IMR-90 (cell line): ENCODE measurements around the gene PLXDC2. TPM values are rescaled to one million over a fixed set of nuclear protein-coding genes. Genes with fewer than 3 reads are reported as not detected.

Source experiments
- ATAC-seq: fragments of 200-7000 bp; cut with Tn5 transposase; 2 replicates; pipeline ENCODE4 v1.9.1; 2020; ENCODE audit warnings: low read depth, mild to moderate bottlenecking, moderate library complexity
- BruUV-seq: library from RNA; stranded (reverse); fragments of 400-500 nt; replicated peaks from 2 replicates; lab custom pipeline; 2021; lab: Mats Ljungman, UMichigan
- CTCF ChIA-PET: fragments of 300-600 bp; formaldehyde crosslinking; extraction: SDS; loops from one replicate; lab custom pipeline; 2021; ENCODE audit warnings: antibody characterized with exemption; lab: Yijun Ruan, JAX
- POLR2A ChIA-PET: fragments of 300-600 bp; sonication (Branson Sonifier 250); formaldehyde crosslinking; loops from one replicate; lab custom pipeline; 2022; ENCODE audit warnings: antibody characterized with exemption; ENCODE audit not compliant: unreplicated experiment; lab: Charles Lee
- DNase-seq: peaks from one replicate; pipeline ENCODE4 v3.0.0; 2013
- H2AFZ ChIP-seq: replicated peaks from 2 replicates; pipeline ENCODE3; 2013; ENCODE audit warnings: low read length, mild to moderate bottlenecking; ENCODE audit not compliant: poor library complexity
- H2AK5ac ChIP-seq: 2 replicates; pipeline ENCODE4 v1.6.1; 2013; ENCODE audit warnings: low read depth, low read length, inconsistent platforms
- H2AK9ac ChIP-seq: replicated peaks from 2 replicates; pipeline ENCODE3; 2013; ENCODE audit warnings: mild to moderate bottlenecking, low read depth, low read length, moderate library complexity; ENCODE audit not compliant: poor library complexity
- H2BK120ac ChIP-seq: 2 replicates; pipeline ENCODE4 v1.6.1; 2013; ENCODE audit warnings: low read depth, low read length, inconsistent platforms
- H2BK15ac ChIP-seq: 3 replicates; pipeline ENCODE4 v1.6.1; 2013; ENCODE audit warnings: low read depth, low read length, inconsistent platforms
- H2BK20ac ChIP-seq: 2 replicates; pipeline ENCODE4 v1.6.1; 2013; ENCODE audit warnings: low read depth, mild to moderate bottlenecking, inconsistent platforms, low read length, moderate library complexity
- H2BK5ac ChIP-seq: 2 replicates; pipeline ENCODE4 v1.6.1; 2013; ENCODE audit warnings: mild to moderate bottlenecking, low read depth, low read length, inconsistent platforms; ENCODE audit not compliant: poor library complexity, severe bottlenecking
- H3K14ac ChIP-seq: replicated peaks from 2 replicates; pipeline ENCODE4 v1.6.1; 2013; ENCODE audit warnings: low read depth, low read length, inconsistent platforms
- H3K18ac ChIP-seq: 2 replicates; pipeline ENCODE4 v1.6.1; 2013; ENCODE audit warnings: low read depth, low read length, control low read depth
- H3K23ac ChIP-seq: 2 replicates; pipeline ENCODE4 v1.6.1; 2013; ENCODE audit warnings: low read depth, low read length, inconsistent platforms
- H3K27ac ChIP-seq: 2 replicates; pipeline ENCODE4 v1.5.1; 2013; ENCODE audit warnings: mild to moderate bottlenecking, control low read depth, low read length; ENCODE audit not compliant: insufficient read depth
- H3K27me3 ChIP-seq: 2 replicates; pipeline ENCODE4 v1.6.1; 2013; ENCODE audit warnings: low read length; ENCODE audit not compliant: control insufficient read depth, insufficient read depth
- H3K36me3 ChIP-seq: 2 replicates; pipeline ENCODE4 v1.6.1; 2013; ENCODE audit warnings: low read length, mixed read lengths; ENCODE audit not compliant: control insufficient read depth, insufficient read depth
- H3K4ac ChIP-seq: 2 replicates; pipeline ENCODE4 v1.6.1; 2013; ENCODE audit warnings: low read depth, low read length, inconsistent platforms
- H3K4me1 ChIP-seq: 2 replicates; pipeline ENCODE4 v1.6.1; 2013; ENCODE audit warnings: low read length, mixed read lengths; ENCODE audit not compliant: control insufficient read depth, insufficient read depth
- H3K4me2 ChIP-seq: 2 replicates; pipeline ENCODE4 v1.6.1; 2013; ENCODE audit warnings: low read depth, mild to moderate bottlenecking, control low read depth, low read length, moderate library complexity
- H3K4me3 ChIP-seq: 2 replicates; pipeline ENCODE4 v1.5.1; 2013; ENCODE audit warnings: low read depth, mild to moderate bottlenecking, control low read depth, low read length, moderate library complexity; ENCODE audit not compliant: insufficient read depth
- H3K56ac ChIP-seq: 2 replicates; pipeline ENCODE4 v1.6.1; 2013; ENCODE audit warnings: low read length, inconsistent platforms; ENCODE audit not compliant: insufficient read depth; ENCODE audit errors: extremely low read depth
- H3K79me1 ChIP-seq, 2 experiments: 2 replicates each; pipeline ENCODE4 v1.6.1; 2013; ENCODE audit warnings: low read length in 2 of 2, inconsistent platforms in 1 of 2, low read depth in 1 of 2
- H3K9ac ChIP-seq: 2 replicates; pipeline ENCODE4 v1.6.1; 2013; ENCODE audit warnings: low read depth, low read length, control low read depth
- H3K9me1 ChIP-seq: 2 replicates; pipeline ENCODE4 v1.6.1; 2013; ENCODE audit warnings: low read length, inconsistent platforms; ENCODE audit not compliant: insufficient read depth
- H3K9me3 ChIP-seq: 2 replicates; pipeline ENCODE4 v1.6.1; 2013; ENCODE audit warnings: low read length; ENCODE audit not compliant: control insufficient read depth, insufficient read depth
- H4K20me1 ChIP-seq: 2 replicates; pipeline ENCODE4 v1.6.1; 2013; ENCODE audit warnings: low read length, inconsistent platforms; ENCODE audit not compliant: insufficient read depth
- H4K5ac ChIP-seq: 2 replicates; pipeline ENCODE4 v1.6.1; 2013; ENCODE audit warnings: mild to moderate bottlenecking, low read depth, low read length, control low read depth
- H4K8ac ChIP-seq, 2 experiments: 2 replicates each; pipeline ENCODE4 v1.6.1; 2013; ENCODE audit warnings: low read depth in 2 of 2, low read length in 2 of 2, control low read depth in 1 of 2, inconsistent platforms in 1 of 2
- H4K91ac ChIP-seq: 2 replicates; pipeline ENCODE4 v1.6.1; 2013; ENCODE audit warnings: low read depth, low read length, inconsistent platforms; ENCODE audit not compliant: insufficient read depth
- FOS ChIP-seq: fragments of 150-350 bp; IDR thresholded peaks from 2 replicates; pipeline ENCODE4 v1.6.1; 2016; ENCODE audit warnings: low read depth, low read length
- MXI1 ChIP-seq: IDR thresholded peaks from 2 replicates; pipeline ENCODE4 v1.6.1; 2012; ENCODE audit warnings: low read depth, mild to moderate bottlenecking, low read length, moderate library complexity, borderline replicate concordance
- NFE2L2 ChIP-seq: fragments of 150-350 bp; IDR thresholded peaks from 2 replicates; pipeline ENCODE4 v1.6.1; 2016; ENCODE audit warnings: low read depth, mild to moderate bottlenecking, low read length
- POLR2A ChIP-seq: IDR thresholded peaks from 2 replicates; pipeline ENCODE4 v1.6.1; 2012; ENCODE audit warnings: mild to moderate bottlenecking, low read depth, low read length
- RAD21 ChIP-seq: IDR thresholded peaks from 2 replicates; pipeline ENCODE4 v1.6.1; 2012; ENCODE audit warnings: low read length, improper control_type of control experiment
- RCOR1 ChIP-seq: IDR thresholded peaks from 2 replicates; pipeline ENCODE4 v1.6.1; 2012; ENCODE audit warnings: mild to moderate bottlenecking, low read length, improper control_type of control experiment; ENCODE audit not compliant: insufficient replicate concordance
- RFX5 ChIP-seq: IDR thresholded peaks from 2 replicates; pipeline ENCODE4 v1.8.0; 2012; ENCODE audit warnings: low read depth, mild to moderate bottlenecking, low read length, moderate library complexity
- SMC3 ChIP-seq: fragments of 150-350 bp; IDR thresholded peaks from 2 replicates; pipeline ENCODE4 v1.6.1; 2016; ENCODE audit warnings: low read depth, mild to moderate bottlenecking, antibody characterized with exemption, low read length, moderate library complexity
- WGBS, 2 experiments: methylation state at CpG; one replicate each; pipeline versions ENCODE4 v1.1.5 to v1.1.7; 2013; ENCODE audit warnings: missing lambda C conversion rate in 2 of 2; ENCODE audit not compliant: insufficient read length in 1 of 2; ENCODE audit errors: extremely low coverage in 2 of 2; 5-methylcytosine and 5-hydroxymethylcytosine counted together
- dilution Hi-C: fragments of 300-500 bp; cut with HindIII; formaldehyde crosslinking; loops from one replicate; pipeline ENCODE4 v1.14.3; 2018; ENCODE audit warnings: low sequenced_read_pairs; ENCODE audit not compliant: unreplicated experiment
- in situ Hi-C: fragments of 300-500 bp; cut with MboI; formaldehyde crosslinking; loops from 3 replicates; pipeline ENCODE4 v1.14.3; 2019; ENCODE audit warnings: low sequenced_read_pairs, inconsistent platforms, mixed read lengths
- intact Hi-C: fragments of 100-400 bp; cut with micrococcal nuclease; formaldehyde crosslinking; loops from 2 replicates; pipeline ENCODE4 v1.10.0; 2022
- polyA plus RNA-seq, 3 experiments: library from polyadenylated mRNA; depleted of rRNA; stranded (reverse); fragments of >200 nt; gene quantifications; 2 replicates each; pipeline ENCODE4 v1.2.3, GENCODE V29; 2012; ENCODE audit warnings: low replicate concordance in 1 of 3
- total RNA-seq: library from RNA; depleted of rRNA; stranded (reverse); fragments of >200 nt; gene quantifications from 2 replicates; pipeline ENCODE4 v1.2.3, GENCODE V29; 2012

PLXDC2 gene
- total and polyA plus RNA-seq, 2 of the 4 experiments (the other 2 are of a cell fraction): 3.2 to 6.1 TPM

DNA sequence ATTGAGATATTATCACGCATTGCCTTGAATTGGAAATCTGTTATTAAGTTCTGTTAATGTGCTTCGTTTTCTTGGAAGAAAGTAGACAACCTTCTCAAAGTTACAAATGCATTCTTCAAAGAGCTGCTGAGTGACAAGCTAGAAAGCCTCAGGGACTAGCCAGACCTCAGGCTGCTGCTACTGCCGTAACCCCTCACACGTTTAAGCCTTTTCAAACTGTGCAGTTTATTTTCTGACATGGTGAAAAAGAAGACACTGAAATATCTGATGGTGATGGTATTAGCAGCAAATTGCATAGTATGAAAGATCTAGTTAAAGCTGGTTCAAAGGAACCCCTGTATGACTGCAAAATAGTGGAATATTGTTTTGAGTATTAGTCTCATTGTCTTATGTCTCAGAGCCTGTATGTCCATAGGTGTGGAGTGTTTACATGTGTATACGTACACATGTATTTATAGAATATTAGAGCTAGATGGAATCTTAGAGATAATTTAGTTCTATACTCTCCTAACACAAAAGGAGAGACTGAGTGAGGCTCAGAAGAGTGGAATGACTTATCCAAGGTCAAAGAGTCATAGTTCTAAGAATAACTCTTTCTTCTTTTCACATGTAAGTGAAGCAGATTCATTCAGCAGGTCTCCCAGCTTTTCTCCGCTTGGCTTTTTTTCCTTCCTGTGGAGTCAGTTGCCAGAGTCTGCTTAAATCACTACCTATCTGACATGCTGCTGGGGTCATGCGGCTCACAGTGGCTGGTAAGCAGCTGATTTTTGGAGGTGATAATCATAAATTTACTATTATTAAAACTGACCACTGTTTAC is 431.9 kb downstream of the PLXDC2 start:
- Histone ChIP-seq H2BK120ac (no peak overlapping the region), H4K5ac (no peak overlapping the region), H2BK5ac (no peak overlapping the region), H3K9me1 (no peaks in the 10 kb centered on the region), H4K8ac (no peak overlapping the region), H2BK20ac (no peak overlapping the region), H3K4ac (no peak overlapping the region), H3K36me3 (peaks cover 4% of the 10 kb centered on the region; the same call in 1 of the 2 replicates), H3K18ac (no peak overlapping the region), H3K4me1 (no peaks in the 10 kb centered on the region), H2BK15ac (no peak overlapping the region), H3K27me3 (no peaks in the 10 kb centered on the region), H2AK5ac (no peak overlapping the region), H3K9me3 (no peaks in the 10 kb centered on the region), H3K23ac (no peak overlapping the region), H3K27ac (no peak overlapping the region), H2AK9ac (no peak overlapping the region), H3K9ac (no peak overlapping the region), H3K4me3 (no peak overlapping the region), H3K56ac (no peak overlapping the region), H2AFZ (no peak overlapping the region), H4K20me1 (no peaks in the 10 kb centered on the region), H3K4me2 (no peak overlapping the region), H3K14ac (no peak overlapping the region), H4K91ac (no peak overlapping the region), H3K79me1 (no peaks in the 10 kb centered on the region)
- ChIA-PET CTCF (no interaction called here), POLR2A (no interaction called here)
- TF ChIP-seq SMC3 (no peak), RAD21 (no peak), NFE2L2 (no peak), RFX5 (no peak), MXI1 (no peak), FOS (no peak), POLR2A (no peak), RCOR1 (no peak)
- no peak for ATAC-seq
- no TSS peak for BruUV-seq
- DNase-seq: no peak
- 79% methylated on average over 2 of the region's 7 CpGs; no CpG with 5 or more reads in 1 of the 2 experiments for WGBS, 2 experiments
- in situ Hi-C loops (no loop called here), intact Hi-C loops (no loop called here), dilution Hi-C loops (no loop called here)
